Measurements from ENCODE around the gene HSD11B1. TPM values are rescaled to one million over a fixed set of nuclear protein-coding genes. Genes with fewer than 3 reads are reported as not detected.

The HSD11B1 gene
- total RNA-seq, 4 donors from 2014 or later: 37.1 to 166 (median 55.9) TPM

- WGBS, 2 donors: 88 to 95% methylated on average over 11 to 12 of the region's 12 CpGs
These were observed 55.2 kb downstream of the HSD11B1 start for GRCh38 chr1:209759829-209760359.

GRCh38 chr1:209761011-209761635, 56.5 kb downstream of the HSD11B1 start:
- intact Hi-C loops (cut with DNase I; ENCODE audit: low total_unique reads): no loop called here
- no peak for TF ChIP-seq CTCF (IDR thresholded peaks at IDR 0.05)
- TF ChIP-seq POLR2A (IDR thresholded peaks at IDR 0.05): no peak
- no peak overlapping the region for H3K4me3 ChIP-seq (ENCODE audit: low read depth, poor library complexity, severe bottlenecking)
- no peak for DNase-seq (ENCODE audit: low spot score in 2 of 2)

More at GRCh38 chr1:209759829-209760359, 55.2 kb downstream of the HSD11B1 start:
- TF ChIP-seq POLR2A (IDR thresholded peaks at IDR 0.05) (no peak), CTCF (IDR thresholded peaks at IDR 0.05) (no peak)
- H3K4me3 ChIP-seq (ENCODE audit: low read depth, poor library complexity, severe bottlenecking): no peak overlapping the region
- DNase-seq (ENCODE audit: low spot score in 2 of 2): no peak
- intact Hi-C loops (cut with DNase I; ENCODE audit: low total_unique reads): no loop called here

GRCh38 chr1:209766051-209766450, 61.4 kb downstream of the HSD11B1 start:
- intact Hi-C loops (cut with DNase I; ENCODE audit: low total_unique reads): no loop called here
- DNase-seq (ENCODE audit: low spot score in 2 of 2): no peak
- TF ChIP-seq CTCF (IDR thresholded peaks at IDR 0.05) (no peak), POLR2A (IDR thresholded peaks at IDR 0.05) (no peak)
- H3K4me3 ChIP-seq (ENCODE audit: low read depth, poor library complexity, severe bottlenecking): no peak overlapping the region
- 59 to 60% methylated on average over 2 of the region's 2 CpGs for WGBS, 2 donors

GRCh38 chr1:209767096-209767495, 62.5 kb downstream of the HSD11B1 start:
- DNase-seq (ENCODE audit: low spot score in 2 of 2): no peak
- intact Hi-C loops (cut with DNase I; ENCODE audit: low total_unique reads): no loop called here
- H3K4me3 ChIP-seq (ENCODE audit: low read depth, poor library complexity, severe bottlenecking): no peak overlapping the region
- TF ChIP-seq CTCF (IDR thresholded peaks at IDR 0.05) (no peak), POLR2A (IDR thresholded peaks at IDR 0.05) (no peak)

GRCh38 chr1:209767706-209768105, 63.1 kb downstream of the HSD11B1 start:
- DNase-seq (ENCODE audit: low spot score in 2 of 2): no peak
- intact Hi-C loops (cut with DNase I; ENCODE audit: low total_unique reads): no loop called here
- H3K4me3 ChIP-seq (ENCODE audit: low read depth, poor library complexity, severe bottlenecking): no peak overlapping the region
- TF ChIP-seq POLR2A (IDR thresholded peaks at IDR 0.05) (no peak), CTCF (IDR thresholded peaks at IDR 0.05) (no peak)

- no peak for DNase-seq (ENCODE audit: low spot score in 2 of 2)
These were observed 63.7 kb downstream of the HSD11B1 start for GRCh38 chr1:209768354-209768774.

More at GRCh38 chr1:209768354-209768774, 63.7 kb downstream of the HSD11B1 start:
- TF ChIP-seq POLR2A (IDR thresholded peaks at IDR 0.05): no peak
- no peak for TF ChIP-seq CTCF (IDR thresholded peaks at IDR 0.05)
- intact Hi-C loops (cut with DNase I; ENCODE audit: low total_unique reads): no loop called here
- H3K4me3 ChIP-seq (ENCODE audit: low read depth, poor library complexity, severe bottlenecking): no peak overlapping the region
- WGBS, 2 donors: 63 to 69% methylated on average over 9 of the region's 9 CpGs

All from lower leg skin (tissue), 4 donors.